ENCODE measurements around the gene ACACA. TPM values are rescaled to one million over a fixed set of nuclear protein-coding genes. Genes with fewer than 3 reads are reported as not detected.

ACACA gene
- total RNA-seq, 1 donor from 2014 or later: 85.3 TPM

DNA sequence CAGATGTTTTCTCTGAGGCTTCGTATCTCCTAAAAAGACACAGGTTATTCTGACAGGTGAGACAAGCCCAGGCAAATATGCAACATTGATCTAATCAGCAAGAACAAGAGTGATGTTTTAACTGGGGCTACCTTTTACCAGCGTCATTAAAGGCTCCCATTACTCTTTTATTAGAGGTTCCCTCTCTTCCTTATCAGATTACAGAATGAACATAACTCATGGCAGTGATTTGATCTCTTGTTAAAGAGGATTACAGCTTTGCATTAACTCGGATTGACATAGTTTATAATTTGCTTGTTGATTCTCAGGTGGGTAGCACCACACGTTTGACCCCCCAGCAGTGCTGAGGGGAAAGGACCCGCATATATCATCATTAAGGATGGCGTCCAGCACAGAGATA lies 367.4 kb downstream of the ACACA start:
- intact Hi-C loops (cut with DNase I): no loop called here
- ATAC-seq (no peak), DNase-seq (ENCODE audit: low spot score) (no peak)

DNA sequence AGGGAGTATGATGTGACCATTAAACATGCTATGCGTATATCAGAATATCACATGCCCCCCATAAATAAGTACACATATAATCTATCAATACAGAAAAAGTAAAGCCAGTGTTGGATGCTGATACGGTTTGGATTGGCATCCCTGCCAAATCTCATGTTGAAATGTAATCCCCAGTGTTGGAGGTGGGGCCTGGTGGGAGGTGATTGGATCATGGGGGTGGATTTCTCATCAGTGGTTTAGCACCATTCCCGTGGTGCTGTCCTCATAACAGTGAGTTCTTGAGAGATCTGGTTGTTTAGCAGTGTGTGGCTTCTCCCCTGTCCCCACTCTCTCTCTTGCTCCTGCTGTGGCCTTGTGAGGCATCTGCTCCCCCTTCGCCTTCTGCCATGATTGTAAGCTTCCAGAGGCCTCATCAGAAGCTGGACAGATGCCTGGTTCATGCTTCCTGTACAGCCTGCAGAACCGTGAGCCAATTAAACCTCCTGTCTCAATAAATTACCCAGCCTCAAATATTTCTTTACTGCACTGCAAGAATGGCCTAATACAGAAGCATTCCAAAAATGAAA lies 369.0 kb downstream of the ACACA start:
- no peak for DNase-seq (ENCODE audit: low spot score)
- no peak for ATAC-seq
- intact Hi-C loops (cut with DNase I): no loop called here

Other genes starting within 250 kb of the ACACA start
- not detected for gene C17orf78, start 30.9 kb downstream of the ACACA start, total RNA-seq
- 52.0 TPM for gene TADA2A, start 50 bp upstream of the ACACA start, total RNA-seq
- gene DUSP14, start 83.1 kb upstream of the ACACA start, total RNA-seq: 21.0 TPM
- 49.6 TPM for gene SYNRG, start 202.6 kb upstream of the ACACA start, total RNA-seq
- gene DDX52, start 236.6 kb upstream of the ACACA start, total RNA-seq: 17.5 TPM